GM21515 (cell line): ENCODE results near the gene AVEN.
"Not testable (repeated sequence)": the region's sequence is repeated elsewhere in the genome, so short reads cannot be mapped to it uniquely, and the experiment has no call there.

Experiments used
- ATAC-seq: cut with Tn5 transposase; IDR thresholded peaks from one replicate; pipeline ENCODE4 v1.9.1; 2021; ENCODE audit not compliant: unreplicated experiment

The AVEN gene, protein sequence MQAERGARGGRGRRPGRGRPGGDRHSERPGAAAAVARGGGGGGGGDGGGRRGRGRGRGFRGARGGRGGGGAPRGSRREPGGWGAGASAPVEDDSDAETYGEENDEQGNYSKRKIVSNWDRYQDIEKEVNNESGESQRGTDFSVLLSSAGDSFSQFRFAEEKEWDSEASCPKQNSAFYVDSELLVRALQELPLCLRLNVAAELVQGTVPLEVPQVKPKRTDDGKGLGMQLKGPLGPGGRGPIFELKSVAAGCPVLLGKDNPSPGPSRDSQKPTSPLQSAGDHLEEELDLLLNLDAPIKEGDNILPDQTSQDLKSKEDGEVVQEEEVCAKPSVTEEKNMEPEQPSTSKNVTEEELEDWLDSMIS

DNA sequence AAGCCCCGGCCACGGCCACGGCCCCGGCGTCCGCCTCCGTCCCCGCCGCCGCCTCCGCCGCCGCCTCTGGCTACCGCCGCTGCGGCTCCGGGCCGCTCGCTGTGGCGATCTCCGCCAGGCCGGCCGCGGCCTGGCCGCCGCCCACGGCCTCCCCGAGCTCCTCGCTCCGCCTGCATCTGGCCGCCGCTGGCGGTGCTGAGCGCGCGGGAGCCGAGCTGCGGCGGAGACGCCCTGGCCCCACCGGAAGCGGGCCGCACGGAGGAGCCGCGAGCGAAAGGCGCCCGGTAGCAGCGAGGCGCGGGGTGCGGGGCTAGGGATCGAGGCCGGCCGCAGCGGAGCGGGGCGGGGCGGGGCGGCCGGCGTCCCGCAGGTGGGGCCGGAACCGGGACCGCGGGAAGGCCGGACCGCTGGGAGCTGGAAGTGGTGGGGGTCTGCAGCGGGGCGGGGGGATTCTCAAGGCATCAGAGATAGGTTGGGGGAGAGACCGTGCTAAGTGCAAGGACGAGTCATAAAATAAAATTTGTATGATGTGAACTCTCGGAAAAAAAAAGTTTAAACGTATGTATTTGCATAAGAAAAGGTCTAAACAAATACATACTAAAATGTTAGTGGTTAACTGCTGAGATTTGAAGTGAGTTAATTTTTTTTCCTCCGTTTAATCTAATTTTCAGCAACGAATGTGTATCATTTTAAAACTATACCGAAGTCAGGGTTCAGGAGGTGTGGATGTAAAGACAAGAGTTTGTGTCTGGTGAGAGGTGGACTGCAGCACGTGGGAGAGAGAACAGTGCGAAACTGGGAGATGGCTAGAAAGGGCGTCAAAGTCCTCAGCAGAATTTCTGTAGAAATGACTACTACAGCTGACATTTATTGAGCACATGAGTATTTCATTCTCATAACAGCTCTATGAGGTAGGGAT, at the start of gene AVEN:
AVEN (minus strand) TSS at position 334 of the 919 bp plus-strand sequence; CDS start at position 176, 158 bp downstream.
- peak; percentile 45 for ATAC-seq

DNA sequence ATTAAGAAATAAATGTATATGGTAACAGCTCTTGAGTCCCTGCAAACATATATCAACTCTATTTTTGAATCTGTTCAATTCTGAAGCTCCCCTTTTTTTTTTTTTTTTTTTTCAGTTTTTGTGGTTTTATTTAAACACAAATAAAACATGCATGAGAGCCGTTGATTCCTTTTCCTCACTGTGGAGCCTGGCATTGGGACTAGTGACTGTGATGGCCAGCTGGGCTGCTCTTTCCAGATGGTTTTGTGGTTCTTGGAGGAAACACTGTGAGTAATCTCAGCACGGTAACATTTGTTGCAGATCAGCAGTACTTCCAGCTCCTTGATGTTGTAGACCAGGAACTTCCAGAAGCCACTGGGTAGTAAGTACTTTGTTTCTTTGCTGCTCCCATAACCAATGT, 46.7 kb upstream of the AVEN start:
- ATAC-seq: no peak

DNA sequence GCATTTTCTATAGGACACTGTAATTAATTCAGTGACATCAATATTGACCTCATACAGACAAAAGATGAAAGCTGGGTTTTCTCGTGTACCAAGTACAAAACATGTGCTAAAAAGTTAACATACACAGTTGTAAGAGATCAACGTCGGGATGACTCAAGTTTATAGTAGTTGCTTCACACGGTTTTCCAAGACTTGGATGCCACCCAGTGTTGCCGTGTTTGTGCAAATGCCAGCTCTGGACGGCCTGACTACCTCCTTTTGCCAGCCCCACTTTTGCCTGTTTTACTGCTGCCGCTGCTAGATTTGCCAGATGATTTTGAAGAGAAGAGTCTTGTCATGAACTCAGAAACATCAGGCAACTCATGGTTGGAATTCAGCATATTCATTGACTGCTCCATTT, 45.1 kb upstream of the AVEN start:
- ATAC-seq: no peak

DNA sequence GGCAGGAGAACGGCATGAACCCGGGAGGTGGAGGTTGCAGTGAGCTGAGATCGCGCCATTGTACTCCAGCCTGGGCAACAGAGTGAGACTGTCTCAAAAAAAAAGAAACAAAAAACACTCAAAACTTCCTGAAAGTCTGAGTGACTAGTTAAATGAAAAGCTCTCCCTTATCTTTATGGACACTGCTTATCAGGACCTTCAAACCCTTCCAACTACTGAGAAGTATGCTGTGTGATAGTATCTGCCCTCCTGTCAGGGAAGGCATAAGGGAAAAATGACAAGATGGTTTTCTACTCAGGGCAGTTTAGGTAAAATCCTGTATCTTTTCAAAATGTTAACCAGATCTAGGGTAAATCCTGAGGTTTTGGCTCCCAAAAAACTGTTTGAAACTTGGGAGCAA, 40.9 kb upstream of the AVEN start:
- ATAC-seq: no peak

DNA sequence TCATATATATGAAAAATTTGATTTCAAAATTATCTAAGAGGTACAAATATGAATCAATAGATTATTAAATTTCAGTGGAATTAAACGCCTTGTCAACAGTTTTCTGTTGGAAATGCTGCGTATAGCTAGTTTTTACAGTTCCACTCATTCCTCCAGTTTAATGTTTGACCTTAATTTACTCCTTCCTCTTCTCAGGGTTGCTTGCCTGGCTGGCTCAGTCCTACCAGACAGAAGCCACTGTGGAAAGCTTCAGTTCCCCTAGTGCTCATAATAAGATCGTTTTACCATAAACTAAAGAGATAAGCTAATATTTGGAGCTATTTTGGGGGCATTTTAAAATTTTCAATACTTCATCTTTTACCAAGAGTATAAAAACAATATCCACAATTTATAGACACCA, 39.9 kb upstream of the AVEN start:
- no peak for ATAC-seq

DNA sequence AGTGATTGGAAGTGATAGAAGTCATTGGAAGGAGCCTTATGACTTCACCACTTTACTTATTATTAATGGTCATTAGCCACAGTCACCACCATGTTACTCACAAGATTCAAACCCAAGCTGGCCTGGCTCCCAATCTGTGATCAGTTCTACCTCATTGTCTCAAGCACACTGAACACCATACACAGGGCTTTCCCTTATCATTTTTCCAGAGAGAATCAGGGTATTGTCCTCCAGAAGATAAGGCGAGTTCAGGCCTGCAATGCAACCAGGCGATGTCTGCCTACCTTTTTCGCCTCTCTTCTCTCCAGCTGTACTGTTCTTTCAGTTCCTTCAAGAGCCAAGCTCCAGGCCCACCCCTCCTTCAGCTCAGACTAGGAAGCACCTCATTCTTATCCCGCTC, 37.8 kb upstream of the AVEN start:
- no peak for ATAC-seq

DNA sequence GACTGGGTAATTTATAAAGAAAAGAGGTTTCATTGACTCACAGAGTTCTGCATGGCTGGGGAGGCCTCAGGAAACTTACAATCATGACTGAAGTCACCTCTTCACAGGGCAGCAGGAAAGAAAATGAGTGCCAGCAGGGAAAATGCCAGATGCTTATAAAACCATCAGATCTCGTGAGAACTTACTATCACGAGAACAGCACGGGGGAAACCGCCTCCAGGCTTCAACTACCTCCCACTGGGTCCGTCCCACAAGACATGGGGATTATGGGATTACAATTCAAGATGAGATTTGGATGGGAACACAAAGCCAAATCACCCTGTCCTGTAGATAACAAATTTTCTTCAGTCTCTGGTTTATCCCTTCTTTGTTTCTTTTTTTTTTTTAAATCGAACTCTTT, 31.0 kb upstream of the AVEN start:
- no peak for ATAC-seq

DNA sequence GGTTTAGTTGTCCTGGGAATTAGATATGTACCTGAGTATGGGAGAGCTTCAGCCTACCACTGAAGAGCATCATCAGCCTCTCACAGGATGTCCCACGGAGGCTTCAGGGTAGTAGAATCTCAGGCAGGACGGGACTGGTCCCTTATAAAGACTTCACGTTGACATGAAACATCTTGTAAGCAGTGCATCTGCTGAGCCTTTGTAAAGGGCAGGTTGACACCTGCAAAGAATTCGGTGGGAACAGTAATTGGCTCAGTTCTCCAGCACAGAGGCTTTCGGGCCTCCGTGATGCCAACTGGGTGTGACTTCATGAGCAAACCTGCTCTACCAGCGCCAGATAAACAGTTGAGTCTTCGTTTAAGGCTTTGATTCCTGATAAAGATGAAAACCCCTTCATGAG, 26.9 kb upstream of the AVEN start:
- no peak for ATAC-seq

DNA sequence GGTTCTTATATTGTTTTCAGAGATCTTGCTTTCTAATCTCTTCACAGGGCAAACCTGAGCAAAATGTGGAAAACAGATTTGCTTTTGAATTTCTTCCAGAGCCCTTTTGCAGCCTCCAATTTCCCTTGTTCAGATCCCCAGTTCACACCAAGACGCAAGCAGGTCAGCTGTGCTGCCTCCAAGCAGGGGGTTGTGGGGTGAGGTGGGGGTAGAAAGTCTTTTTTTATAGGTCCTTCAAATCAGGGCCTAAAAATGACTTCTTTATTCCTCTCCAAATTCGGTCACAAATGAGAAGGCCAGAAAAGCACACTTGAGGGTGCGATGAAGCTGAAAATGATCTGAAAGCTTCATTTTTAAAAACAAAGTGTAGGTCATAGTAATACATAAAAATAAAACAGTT, 26.3 kb upstream of the AVEN start:
- no peak for ATAC-seq

DNA sequence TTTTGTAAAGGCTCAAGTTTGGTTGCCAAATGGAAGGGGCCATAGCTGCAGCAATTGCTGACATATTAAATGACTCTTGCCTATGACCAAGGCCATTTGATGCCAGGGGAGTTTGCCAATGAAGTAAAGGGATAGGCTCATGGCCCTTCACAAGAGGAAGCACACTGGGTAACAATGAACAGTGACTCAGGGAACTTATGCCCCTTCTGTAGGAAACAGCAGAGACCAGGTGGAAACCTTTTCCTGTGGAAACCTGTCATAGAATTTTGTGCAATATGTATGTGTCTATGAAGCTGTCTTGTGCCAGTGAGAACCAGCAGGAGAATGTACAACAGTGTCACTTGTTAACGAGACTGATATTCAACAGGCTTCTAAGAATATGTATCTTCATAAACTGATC, 25.4 kb upstream of the AVEN start:
- no peak for ATAC-seq

DNA sequence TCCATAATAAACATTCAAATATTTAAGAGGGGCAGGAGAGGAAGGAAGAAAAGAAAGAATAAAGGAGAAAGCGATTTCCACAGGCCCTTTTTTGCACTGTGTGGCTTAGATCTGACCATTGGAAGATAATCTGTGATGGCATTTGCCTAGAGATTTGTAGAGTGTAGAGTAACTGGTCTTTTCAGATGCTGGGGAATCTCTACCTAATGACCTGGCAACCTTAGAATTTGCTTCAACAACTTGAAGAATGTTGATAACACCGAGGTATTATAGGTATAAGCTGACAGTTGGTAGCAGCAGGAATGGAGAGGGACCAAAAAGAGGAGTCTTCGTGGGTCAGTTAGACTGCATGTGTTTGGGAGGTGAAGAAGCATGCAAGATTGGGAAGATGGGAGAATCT, 20.9 kb upstream of the AVEN start:
- no peak for ATAC-seq

DNA sequence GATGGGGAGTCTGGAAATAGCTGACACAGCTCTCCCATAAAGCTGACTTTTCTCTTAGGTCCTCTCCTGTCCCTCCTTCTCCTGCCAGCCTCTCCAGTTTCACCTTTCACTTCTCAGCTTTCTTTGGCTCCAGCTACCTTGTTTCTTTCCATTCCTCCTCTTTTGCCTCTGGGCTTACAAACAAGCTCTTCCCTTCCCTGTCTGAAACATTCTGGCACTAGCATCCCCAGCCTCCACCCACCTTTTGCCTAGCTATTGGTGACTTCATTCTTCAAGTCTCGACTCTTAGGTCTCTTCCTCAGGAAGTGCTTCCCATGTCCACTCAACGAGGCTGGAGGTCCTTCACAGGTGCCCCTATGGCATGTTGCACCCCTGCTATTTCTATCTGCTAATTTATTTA, 20.5 kb upstream of the AVEN start:
- no peak for ATAC-seq

DNA sequence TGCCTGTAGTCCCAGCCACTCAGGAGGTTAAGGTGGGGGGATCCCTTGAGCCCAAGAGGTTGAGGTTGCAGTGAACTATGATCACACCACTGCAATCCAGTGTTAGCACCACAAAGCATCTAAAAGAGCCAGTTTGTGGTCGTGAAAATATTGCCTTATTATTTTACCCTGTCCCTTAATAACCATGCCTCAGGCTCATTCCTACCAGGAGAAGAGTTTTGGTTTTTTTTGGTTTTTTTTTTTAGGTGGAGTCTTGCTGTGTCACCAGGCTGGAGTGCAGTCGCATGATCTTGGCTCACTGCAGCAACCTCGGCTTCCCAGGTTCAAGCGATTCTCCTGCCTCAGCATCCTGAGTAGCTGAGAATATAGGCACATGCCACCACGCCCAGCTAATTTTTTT, 17.9 kb upstream of the AVEN start:
- ATAC-seq: no peak

DNA sequence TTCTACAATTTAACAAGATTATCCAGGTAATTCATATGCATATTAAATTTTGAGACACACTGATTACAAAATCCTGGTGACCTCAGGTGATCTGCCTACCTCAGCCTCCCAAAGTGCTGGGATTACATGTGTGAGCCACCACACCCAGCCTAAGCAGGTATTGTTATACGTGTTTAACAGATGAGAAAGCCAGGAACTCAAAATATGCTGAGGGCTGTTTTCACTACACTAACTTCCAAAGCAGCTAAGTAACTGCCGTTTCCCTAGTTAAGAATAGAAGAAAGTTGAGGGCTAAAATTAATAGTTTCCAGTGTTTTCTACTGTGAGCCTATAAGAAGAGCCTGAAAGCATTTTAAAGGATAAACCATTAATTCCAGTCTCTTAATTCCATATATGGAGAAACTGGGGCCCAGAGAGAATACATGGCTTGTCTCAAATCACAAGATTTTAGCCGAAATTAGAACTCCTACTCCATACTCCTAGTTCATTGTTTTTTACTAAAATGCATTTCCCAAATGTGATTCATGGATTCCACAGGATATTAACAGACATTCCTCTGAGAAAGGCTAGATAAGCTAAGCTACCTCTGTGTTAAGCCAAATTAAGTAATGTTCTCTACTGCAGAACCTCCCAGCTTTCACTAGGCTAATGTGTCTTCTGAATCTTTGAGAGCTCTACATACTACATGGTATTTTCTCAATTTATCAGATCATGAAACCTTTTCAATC, 17.0 kb upstream of the AVEN start:
- no peak for ATAC-seq

DNA sequence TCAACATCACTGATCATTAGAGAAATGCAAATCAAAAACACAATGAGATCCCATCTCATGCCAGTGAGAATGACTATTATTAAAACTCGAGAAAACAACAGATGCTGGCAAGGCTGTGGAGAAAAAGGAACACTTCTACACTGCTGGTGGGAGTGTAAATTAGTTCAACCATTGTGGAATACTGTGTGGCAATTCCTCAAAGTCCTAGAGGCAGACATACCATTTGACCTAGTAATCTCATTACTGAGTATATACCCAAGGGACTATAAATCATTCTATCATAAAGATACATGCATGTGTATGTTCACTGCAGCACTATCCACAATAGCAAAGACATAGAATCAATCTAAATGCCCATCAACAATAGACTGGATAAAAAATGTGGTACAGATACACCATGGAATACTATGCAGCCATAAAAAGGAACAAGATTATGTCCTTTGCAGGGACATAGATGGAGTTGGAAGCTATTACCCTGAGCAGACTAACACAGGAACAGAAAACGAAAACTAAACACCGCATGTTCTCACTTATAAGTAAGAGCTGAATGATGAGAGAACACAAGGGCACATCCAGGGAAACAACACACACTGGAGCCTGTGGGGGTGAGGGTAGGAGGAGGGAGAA, 15.2 kb upstream of the AVEN start:
- ATAC-seq: no peak

DNA sequence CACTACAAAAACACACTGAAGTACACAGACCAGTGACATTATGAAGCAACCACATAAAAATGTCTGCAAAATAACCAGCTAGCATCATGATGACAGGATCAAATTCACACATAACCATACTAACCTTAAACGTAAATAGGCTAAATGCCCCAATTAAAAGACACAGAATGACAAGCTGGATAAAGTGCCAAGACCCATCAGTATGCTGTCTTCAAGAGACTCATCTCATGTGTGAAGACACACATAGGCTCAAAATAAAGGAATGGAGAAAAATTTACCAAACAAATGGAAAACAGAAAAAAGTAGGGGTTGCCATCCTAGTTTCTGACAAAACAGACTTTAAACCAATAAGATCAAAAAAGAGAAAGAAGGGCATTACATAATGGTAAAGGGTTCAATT, 11.4 kb upstream of the AVEN start:
- not testable (repeated sequence) for ATAC-seq

DNA sequence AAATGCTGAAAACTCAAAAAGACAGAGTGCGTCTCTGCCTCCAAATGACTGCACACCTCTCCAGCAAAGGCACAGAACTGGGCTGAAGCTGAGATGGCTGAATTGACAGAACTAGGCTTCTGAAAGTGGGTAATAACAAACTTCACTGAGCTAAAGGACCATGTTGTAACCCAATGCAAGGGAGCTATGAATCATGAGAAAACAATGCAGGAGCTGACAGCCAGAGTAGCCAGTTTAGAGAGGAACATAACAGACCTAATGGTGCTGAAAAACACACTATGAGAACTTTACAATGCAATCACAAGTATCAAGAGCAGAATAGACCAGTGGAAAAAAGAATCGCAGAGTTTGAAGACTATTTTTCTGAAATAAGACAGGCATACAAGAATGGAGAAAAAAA, 10.1 kb upstream of the AVEN start:
- ATAC-seq: no peak

DNA sequence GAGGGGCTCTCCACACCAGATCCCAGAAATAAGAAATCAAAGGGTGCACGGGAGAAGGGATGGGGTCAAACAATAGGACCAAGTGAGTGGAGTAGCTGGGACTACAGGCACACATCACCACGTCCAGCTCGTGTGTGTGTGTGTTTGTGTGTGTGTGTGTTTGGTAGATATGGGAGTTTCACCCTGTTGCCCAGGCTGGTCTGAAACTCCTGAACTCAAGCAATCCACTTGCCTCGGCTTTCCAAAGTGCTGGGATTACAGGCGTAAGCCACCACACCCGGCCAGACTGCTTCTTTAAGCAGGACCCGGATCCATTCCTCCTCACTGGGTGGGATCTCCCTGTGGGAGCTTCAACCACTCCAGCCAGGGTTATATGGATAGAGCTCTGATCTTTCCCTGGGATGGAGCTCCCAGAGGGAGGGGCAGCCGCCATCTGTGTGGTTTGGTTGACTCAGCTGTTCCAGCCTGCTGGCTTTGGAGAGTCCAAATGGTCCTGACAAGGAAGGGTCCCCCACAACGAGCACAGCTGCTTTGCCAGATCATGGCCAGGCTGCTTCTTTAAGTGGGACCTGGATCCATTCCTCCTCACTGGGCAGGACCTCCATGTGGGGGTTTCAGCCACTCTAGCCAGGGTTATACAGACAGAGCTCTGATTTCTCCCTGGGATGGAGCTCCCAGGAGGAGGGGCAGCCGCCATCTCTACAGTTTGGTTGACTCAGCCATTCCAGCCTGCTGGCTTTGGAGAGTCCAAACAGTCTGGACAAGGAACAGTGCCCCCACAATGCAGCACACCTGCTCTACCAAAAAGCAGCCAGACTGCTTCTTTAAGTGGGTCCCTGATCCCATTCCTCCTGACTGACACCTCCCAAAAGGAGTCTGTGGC, 9.1 kb upstream of the AVEN start:
- ATAC-seq: no peak

DNA sequence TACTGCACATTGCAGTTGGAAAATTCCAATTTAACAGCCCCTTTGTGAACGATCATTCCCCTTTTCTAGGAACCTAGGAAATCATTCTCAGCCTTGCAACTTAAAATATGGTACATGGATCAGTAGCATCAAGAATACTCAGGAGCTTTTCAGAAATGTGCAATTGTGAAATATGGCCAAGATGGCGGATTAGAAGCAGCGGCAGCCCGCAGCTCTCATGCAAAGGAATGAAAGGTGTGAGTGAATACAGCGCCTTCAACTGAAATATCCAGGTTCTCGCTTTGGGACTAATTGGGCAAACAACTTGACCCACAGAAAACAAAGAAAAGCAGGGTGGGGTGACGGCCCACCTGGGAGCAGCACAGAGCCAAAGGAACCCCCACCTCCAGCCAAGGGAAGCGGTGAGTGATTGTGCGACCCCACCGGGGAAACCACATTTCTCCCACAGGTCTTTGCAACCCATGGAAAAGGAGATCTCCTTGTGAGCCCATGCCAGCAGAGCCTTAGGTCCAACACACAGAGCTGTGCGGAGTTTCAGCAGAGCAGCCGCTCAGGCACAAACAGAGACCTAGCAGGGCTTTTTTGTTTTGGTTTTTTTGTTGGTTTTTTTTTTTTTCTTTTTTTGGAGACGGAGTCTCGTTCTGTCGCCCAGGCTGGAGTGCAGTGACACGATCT, 7.6 kb upstream of the AVEN start:
- ATAC-seq: no peak

DNA sequence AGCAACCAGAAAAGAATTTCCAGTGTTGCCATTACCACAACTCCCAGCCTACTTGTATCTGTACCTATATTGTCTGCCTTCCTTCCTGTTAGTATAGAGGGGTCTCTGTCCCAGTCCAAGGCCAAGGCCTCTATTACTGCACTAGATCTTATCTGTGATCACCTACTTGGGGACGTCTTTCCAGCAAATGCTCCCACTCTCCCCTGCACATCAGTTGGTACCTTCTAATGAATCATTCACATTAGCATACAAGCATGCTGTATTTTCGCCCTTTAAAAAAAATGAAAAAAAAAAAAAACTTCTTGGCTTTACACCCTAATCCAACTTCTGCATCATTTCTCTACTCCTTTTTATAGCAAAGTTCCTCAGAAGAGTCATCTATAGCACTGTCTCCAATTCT, 4.8 kb upstream of the AVEN start:
- no peak for ATAC-seq
